ENCODE results near the gene DMBX1. TPM values are rescaled to one million over a fixed set of nuclear protein-coding genes. Genes with fewer than 3 reads are reported as not detected.

The DMBX1 gene
- polyA plus RNA-seq, 1 of the 3 experiments (the other 2 are of a cell fraction) = not detected

DNA sequence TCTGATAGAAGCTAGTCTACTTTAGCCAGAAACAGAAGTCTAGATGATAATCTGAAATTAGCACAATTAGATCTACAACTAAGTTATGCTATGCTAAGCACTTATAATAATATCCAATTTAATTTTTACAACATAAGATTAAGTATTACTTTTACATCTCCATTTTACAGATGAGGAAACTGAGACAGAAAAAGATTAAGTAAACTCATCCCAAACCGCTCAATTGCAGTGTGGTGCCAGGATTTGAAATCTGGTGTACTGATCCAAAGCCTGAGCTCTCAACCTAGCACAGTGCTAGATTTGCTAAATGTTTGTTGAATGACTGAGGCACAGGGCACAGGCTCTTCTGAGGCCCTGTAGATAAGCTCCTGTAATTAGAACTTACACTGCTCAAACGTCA lies 48.0 kb downstream of the DMBX1 start:
- H3K27me3 ChIP-seq (ENCODE audit: insufficient read depth) = no peaks in the 10 kb centered on the region; the same call in 1 of the 2 replicates
- H3K4me2 ChIP-seq = no peak overlapping the region
- 45% methylated on average over 2 of the region's 2 CpGs for WGBS (ENCODE audit: low lambda C conversion rate)
- CTCF ChIA-PET = interaction anchor here (0.9 to 17.9 kb wide), 7 partner anchors 9 to 187 kb away, joined by 3 to 496 read pairs (median 6); no protein-coding TSS in a partner anchor
- H3K9me2 ChIP-seq = no peaks in the 10 kb centered on the region
- no peaks in the 10 kb centered on the region; a peak in 1 of 4 replicates for H3K4me1 ChIP-seq (ENCODE audit: control insufficient read depth in 1 of 2, insufficient read depth in 2 of 2, low read depth in 1 of 2, low read length in 1 of 2)
- no peak for DNase-seq
- H4K20me1 ChIP-seq (ENCODE audit: insufficient read depth) = no peaks in the 10 kb centered on the region
- H3K9me3 ChIP-seq = no peaks in the 10 kb centered on the region
- H3K9ac ChIP-seq = no peak overlapping the region
- no peak overlapping the region for H3K27ac ChIP-seq (ENCODE audit: low read depth in 2 of 2, low read length in 1 of 2)
- no peaks in the 10 kb centered on the region for H3K36me3 ChIP-seq (replicated peaks in 1 of 2; ENCODE audit: control insufficient read depth in 1 of 2, insufficient read depth in 2 of 2, low read length in 1 of 2)
- no peaks in the 10 kb centered on the region for H3F3A ChIP-seq (replicated peaks; ENCODE audit: insufficient read depth)
- no peaks in the 10 kb centered on the region for H3K79me2 ChIP-seq (ENCODE audit: insufficient read depth)
- TF ChIP-seq NFIC (IDR thresholded peaks at IDR 0.05; ENCODE audit: borderline replicate concordance) (no peak), YY1 (IDR thresholded peaks at IDR 0.05; ENCODE audit: low read depth) (no peak)
- POLR2A ChIA-PET = no interaction called here
- H2AFZ ChIP-seq (ENCODE audit: low read depth) = no peak overlapping the region
- H3K4me3 ChIP-seq (ENCODE audit: low read depth in 2 of 2, low read length in 1 of 2) = no peak overlapping the region

DNA sequence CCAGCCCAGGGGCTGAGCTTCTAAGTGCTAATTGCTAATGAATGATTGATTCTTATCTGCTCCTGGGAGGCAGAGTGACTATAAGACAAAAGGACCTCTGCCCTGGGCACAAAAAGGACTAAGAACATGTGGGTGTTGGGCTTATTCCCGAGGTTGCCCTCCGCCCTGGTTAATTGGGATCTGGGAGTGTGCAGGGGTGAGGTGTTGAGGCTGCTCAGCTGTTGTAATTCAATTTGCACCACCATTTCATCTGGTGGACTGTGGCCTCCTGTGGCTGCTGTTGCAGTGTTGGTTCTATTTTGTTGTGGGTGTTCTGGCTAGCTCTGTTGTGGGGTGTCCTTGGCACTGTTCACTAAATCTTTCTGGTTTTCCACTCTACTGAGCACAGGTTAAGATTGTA lies 48.5 kb downstream of the DMBX1 start:
- TF ChIP-seq MEF2A (IDR thresholded peaks at IDR 0.05; ENCODE audit: borderline replicate concordance, low read depth) (no peak), RXRA (IDR thresholded peaks at IDR 0.05; ENCODE audit: borderline replicate concordance, low read depth) (no peak), GATA2 (CRISPR knock-in tag; IDR thresholded peaks at IDR 0.05) (no peak)

More for the DNA sequence above, 48.5 kb downstream of the DMBX1 start:
- Histone ChIP-seq H3K27me3 (ENCODE audit: insufficient read depth) (no peaks in the 10 kb centered on the region; the same call in 1 of the 2 replicates), H2AFZ (ENCODE audit: low read depth) (no peak overlapping the region), H4K20me1 (ENCODE audit: insufficient read depth) (no peaks in the 10 kb centered on the region), H3K79me2 (ENCODE audit: insufficient read depth) (no peaks in the 10 kb centered on the region), H3K9ac (no peak overlapping the region), H3K4me1 (ENCODE audit: control insufficient read depth in 1 of 2, insufficient read depth in 2 of 2, low read depth in 1 of 2, low read length in 1 of 2) (no peaks in the 10 kb centered on the region; a peak in 1 of 4 replicates), H3K36me3 (replicated peaks in 1 of 2; ENCODE audit: control insufficient read depth in 1 of 2, insufficient read depth in 2 of 2, low read length in 1 of 2) (no peaks in the 10 kb centered on the region), H3K4me3 (ENCODE audit: low read depth in 2 of 2, low read length in 1 of 2) (no peak overlapping the region), H3F3A (replicated peaks; ENCODE audit: insufficient read depth) (no peaks in the 10 kb centered on the region), H3K9me2 (no peaks in the 10 kb centered on the region), H3K27ac (ENCODE audit: low read depth in 2 of 2, low read length in 1 of 2) (no peak overlapping the region), H3K4me2 (no peak overlapping the region), H3K9me3 (no peaks in the 10 kb centered on the region)
- ChIA-PET POLR2A (no interaction called here), CTCF (interaction anchor here (1.0 to 17.9 kb wide), 7 partner anchors 9 to 186 kb away, joined by 3 to 496 read pairs (median 6); no protein-coding TSS in a partner anchor)
- 60% methylated on average over 2 of the region's 2 CpGs for WGBS (ENCODE audit: low lambda C conversion rate)
- no peak for DNase-seq

Other genes starting within 250 kb of the DMBX1 start
- gene RAD54L, start 242.1 kb upstream of the DMBX1 start, polyA plus RNA-seq (2012; rRNA removed) = 11.5 and 13.4 TPM in 2 replicates
- 59.3 and 66.0 TPM in 2 replicates for gene LRRC41, start 186.2 kb upstream of the DMBX1 start, polyA plus RNA-seq (2012; rRNA removed)
- 971 and 1,411 TPM in 2 replicates for gene UQCRH, start 186.1 kb upstream of the DMBX1 start, polyA plus RNA-seq (2012; rRNA removed)
- 14.7 and 18.8 TPM in 2 replicates for gene NSUN4, start 149.0 kb upstream of the DMBX1 start, polyA plus RNA-seq (2012; rRNA removed)
- 1.2 TPM in 2 replicates for gene FAAH, start 95.5 kb upstream of the DMBX1 start, polyA plus RNA-seq (2012; rRNA removed)
- not detected in 2 replicates for gene KNCN, start 61.8 kb downstream of the DMBX1 start, polyA plus RNA-seq (2012; rRNA removed)
- 28.2 and 29.6 TPM in 2 replicates for gene MKNK1, start 114.4 kb downstream of the DMBX1 start, polyA plus RNA-seq (2012; rRNA removed)
- gene MOB3C, start 127.0 kb downstream of the DMBX1 start, polyA plus RNA-seq (2012; rRNA removed) = 8.6 and 10.6 TPM in 2 replicates
- gene ATPAF1, start 178.5 kb downstream of the DMBX1 start, polyA plus RNA-seq (2012; rRNA removed) = 39.9 and 51.0 TPM in 2 replicates
- gene TEX38, start 182.0 kb downstream of the DMBX1 start, polyA plus RNA-seq (2012; rRNA removed) = 0.07 and 0.24 TPM in 2 replicates
- 13.6 and 20.0 TPM in 2 replicates for gene EFCAB14, start 229.3 kb downstream of the DMBX1 start, polyA plus RNA-seq (2012; rRNA removed)